Right lobe of liver (tissue), 6 donors: ENCODE results near the gene GIPC2. TPM values are rescaled to one million over a fixed set of nuclear protein-coding genes. Genes with fewer than 3 reads are reported as not detected.

Source experiments
- ATAC-seq, 4 donors: fragments of 200-7000 bp; cut with Tn5 transposase; one replicate each; pipeline ENCODE4 v1.9.1; 2020; ENCODE audit warnings: mild to moderate bottlenecking in 4 of 4, moderate library complexity in 4 of 4
- DNase-seq, 3 donors: peaks; one replicate each; pipeline ENCODE4 v3.0.0-alpha.2; 2020
- H3K27ac ChIP-seq, 3 donors: fragments of 200-600 bp; one replicate each; pipeline ENCODE4 v1.8.0; 2022
- H3K27me3 ChIP-seq, 2 donors: fragments of 200-600 bp; one replicate each; pipeline ENCODE4 v1.8.0; 2022
- H3K36me3 ChIP-seq, 4 donors: fragments of 200-600 bp; sonication (generic) in 1 of 4; one replicate each; pipeline versions ENCODE4 v1.5.1 to v1.8.0; 2017 to 2022; ENCODE audit warnings: control low read depth in 1 of 4
- H3K4me1 ChIP-seq, 4 donors: fragments of 200-600 bp; sonication (generic) in 1 of 4; one replicate each; pipeline versions ENCODE4 v1.5.1 to v1.8.0; 2017 to 2022; ENCODE audit warnings: control low read depth in 1 of 4
- H3K4me3 ChIP-seq, 3 donors: fragments of 200-600 bp; one replicate each; pipeline ENCODE4 v1.8.0; 2022
- H3K9me3 ChIP-seq, 4 donors: fragments of 200-600 bp; sonication (generic) in 1 of 4; one replicate each; pipeline versions ENCODE4 v1.5.1 to v1.8.0; 2017 to 2022; ENCODE audit warnings: control low read depth in 1 of 4
- CTCF ChIP-seq, 4 donors: fragments of 200-600 bp in 3 of 4; fragments of 450-650 bp in 1 of 4; IDR thresholded peaks; one replicate each; pipeline versions ENCODE4 v1.5.1 to v1.8.0; 2016 to 2022; ENCODE audit warnings: antibody characterized with exemption in 4 of 4, mild to moderate bottlenecking in 2 of 4
- POLR2A ChIP-seq: fragments of 450-650 bp; IDR thresholded peaks from one replicate; pipeline ENCODE4 v1.6.1; 2017; ENCODE audit warnings: antibody characterized with exemption, mild to moderate bottlenecking
- WGBS: methylation state at CpG from one replicate; pipeline ENCODE4 v1.1.6; 2018; ENCODE audit warnings: low coverage, low lambda C conversion rate; ENCODE audit not compliant: insufficient coverage; ENCODE audit errors: missing lambda C conversion rate; 5-methylcytosine and 5-hydroxymethylcytosine counted together
- intact Hi-C, 2 donors: fragments of 100-400 bp; cut with DNase I; formaldehyde crosslinking; loops; one replicate each; pipeline versions ENCODE4 v1.11.2 to v1.14.1; 2022
- total RNA-seq, 6 experiments: library from RNA; depleted of rRNA in 2 of 6; stranded (reverse); fragments of >200 nt in 2 of 6; fragmentation: NEBNext Ultra II Directional in 3 of 6; extraction: Animal tissue kit (Norgen Biotek cat#: 25700) in 3 of 6; gene quantifications; one replicate each; pipeline versions ENCODE4 v1.1.0 to v1.2.4, GENCODE V29; 2016 to 2023
- donor health status: DM: no; HTN: yes; CAD: no.
- donor health status: DM: no; HTN: no; CAD: no.
- donor health status: DM: no; HTN: no; CAD: no.
- donor health status: DM: no; HTN: yes; CAD: no.
- donor health status: DM: no; HTN: yes; CAD: no.

The GIPC2 gene
- total RNA-seq, 6 experiments from 2014 or later, result 4.7 to 9.8 (median 7.0) TPM

GRCh38 chr1:78006521-78006920 lies 39.2 kb upstream of the GIPC2 start:
- intact Hi-C loops, result no loop called here
- peak overlapping the region; percentile 28 to 58 (median 52) for H3K4me3 ChIP-seq
- no peaks in the 10 kb centered on the region for H3K9me3 ChIP-seq
- H3K27me3 ChIP-seq, result no peaks in the 10 kb centered on the region
- H3K36me3 ChIP-seq, result no peaks in the 10 kb centered on the region
- peaks cover 0 to 38% (median 5%) of the 10 kb centered on the region in 4 donors for H3K4me1 ChIP-seq
- peak overlapping the region; percentile 94 to 99 (median 95) for H3K27ac ChIP-seq
- DNase-seq (no peak), ATAC-seq (peak in 2 of 4 donors; percentile 11)
- no peak for TF ChIP-seq POLR2A
- no peak for TF ChIP-seq CTCF (IDR thresholded peaks at IDR 0.05)

- Histone ChIP-seq H3K27me3 (no peaks in the 10 kb centered on the region), H3K27ac (no peak overlapping the region), H3K36me3 (no peaks in the 10 kb centered on the region), H3K4me3 (peak overlapping the region in 1 of 3 donors; percentile 58), H3K4me1 (peaks cover 0 to 38% (median 5%) of the 10 kb centered on the region in 4 donors), H3K9me3 (no peaks in the 10 kb centered on the region)
- ATAC-seq (no peak), DNase-seq (no peak)
- intact Hi-C loops, result no loop called here
- TF ChIP-seq CTCF (IDR thresholded peaks at IDR 0.05), result no peak
- TF ChIP-seq POLR2A, result no peak
- 71% methylated on average over 4 of the region's 4 CpGs for WGBS
Measured at GRCh38 chr1:78007677-78008341, 38.0 kb upstream of the GIPC2 start.

GRCh38 chr1:78009276-78009675 lies 36.5 kb upstream of the GIPC2 start:
- H3K36me3 ChIP-seq, result peaks cover 0 to 13% (median 0%) of the 10 kb centered on the region in 4 donors
- intact Hi-C loops, result no loop called here
- no peaks in the 10 kb centered on the region for H3K27me3 ChIP-seq
- DNase-seq, result no peak
- H3K9me3 ChIP-seq, result no peaks in the 10 kb centered on the region
- TF ChIP-seq CTCF (IDR thresholded peaks at IDR 0.05), result no peak
- peaks cover 0 to 32% (median 5%) of the 10 kb centered on the region in 4 donors for H3K4me1 ChIP-seq
- WGBS, result 69% methylated on average over 3 of the region's 3 CpGs
- no peak for ATAC-seq
- H3K4me3 ChIP-seq, result no peak overlapping the region
- no peak overlapping the region for H3K27ac ChIP-seq

- ATAC-seq (no peak), DNase-seq (no peak)
- peaks cover 0 to 19% (median 0%) of the 10 kb centered on the region in 4 donors for H3K36me3 ChIP-seq
- intact Hi-C loops, result no loop called here
- no peak overlapping the region for H3K27ac ChIP-seq
- no peaks in the 10 kb centered on the region for H3K9me3 ChIP-seq
- peaks cover 0 to 32% (median 5%) of the 10 kb centered on the region in 4 donors for H3K4me1 ChIP-seq
- no peaks in the 10 kb centered on the region for H3K27me3 ChIP-seq
- TF ChIP-seq POLR2A, result no peak
- TF ChIP-seq CTCF (IDR thresholded peaks at IDR 0.05), result no peak
- WGBS, result 51% methylated on average over 2 of the region's 3 CpGs
- H3K4me3 ChIP-seq, result no peak overlapping the region
Measured at GRCh38 chr1:78009836-78010235, 35.9 kb upstream of the GIPC2 start.
